Panc1 (cell line): ENCODE measurements around the gene SRPK1. TPM values are rescaled to one million over a fixed set of nuclear protein-coding genes. Genes with fewer than 3 reads are reported as not detected.

Source experiments
- ATAC-seq: fragments of 200-7000 bp; cut with Tn5 transposase; 2 replicates; pipeline ENCODE4 v1.9.1; 2020; ENCODE audit warnings: mild to moderate bottlenecking, moderate library complexity
- BruUV-seq: library from RNA; stranded (reverse); fragments of 400-500 nt; replicated peaks from 2 replicates; lab custom pipeline; 2021; lab: Mats Ljungman, UMichigan
- CTCF ChIA-PET: fragments of 300-600 bp; sonication (Branson Sonifier 250); formaldehyde crosslinking; loops from one replicate; lab custom pipeline; 2022; ENCODE audit warnings: antibody characterized with exemption; lab: Charles Lee
- POLR2A ChIA-PET: fragments of 300-600 bp; sonication (Branson Sonifier 250); formaldehyde crosslinking; loops from one replicate; lab custom pipeline; 2022; ENCODE audit warnings: antibody characterized with exemption; lab: Charles Lee
- DNase-seq: peaks from one replicate; pipeline ENCODE4 v3.0.0-alpha.2; 2010; ENCODE audit warnings: low read depth, low spot score
- H3K27ac ChIP-seq: 2 replicates; pipeline ENCODE4 v1.5.1; 2011; ENCODE audit warnings: mild to moderate bottlenecking, low read length, inconsistent platforms
- H3K27me3 ChIP-seq: fragments of 200-500 bp; sonication (Bioruptor generic); 2 replicates; pipeline ENCODE4 v1.6.0; 2014; ENCODE audit warnings: low read length, inconsistent platforms; ENCODE audit not compliant: control insufficient read depth, insufficient read depth
- H3K36me3 ChIP-seq: fragments of 200-500 bp; sonication (Bioruptor generic); 2 replicates; pipeline ENCODE4 v1.5.1; 2014; ENCODE audit warnings: inconsistent platforms, mild to moderate bottlenecking, low read length, moderate library complexity; ENCODE audit not compliant: control insufficient read depth, insufficient read depth
- H3K4me1 ChIP-seq: 2 replicates; pipeline ENCODE4 v1.5.1; 2011; ENCODE audit warnings: inconsistent platforms, mild to moderate bottlenecking, low read length, moderate library complexity; ENCODE audit not compliant: control insufficient read depth, insufficient read depth
- H3K4me3 ChIP-seq, 2 experiments: 2 replicates each; pipeline ENCODE4 v1.5.1; 2011 to 2012; ENCODE audit warnings: low read depth in 2 of 2, low read length in 2 of 2, mild to moderate bottlenecking in 2 of 2, inconsistent platforms in 1 of 2, moderate library complexity in 1 of 2
- H3K9me3 ChIP-seq: fragments of 200-500 bp; sonication (Bioruptor generic); 2 replicates; pipeline ENCODE4 v1.5.1; 2014; ENCODE audit warnings: low read depth, mild to moderate bottlenecking, inconsistent platforms, low read length, moderate library complexity; ENCODE audit not compliant: control insufficient read depth, insufficient read depth
- CTCF ChIP-seq: fragments of 450-650 bp; IDR thresholded peaks from 2 replicates; pipeline ENCODE4 v1.5.1; 2017; ENCODE audit warnings: mild to moderate bottlenecking
- POLR2AphosphoS5 ChIP-seq: IDR thresholded peaks from 2 replicates; pipeline ENCODE4 v1.6.1; 2012; ENCODE audit warnings: mild to moderate bottlenecking, low read depth, low read length, moderate library complexity
- REST ChIP-seq, 2 experiments: IDR thresholded peaks; 2 replicates each; pipeline ENCODE4 v1.6.1; 2011 to 2012; ENCODE audit warnings: low read depth in 2 of 2, control low read depth in 1 of 2, low read length in 1 of 2, mild to moderate bottlenecking in 1 of 2, moderate library complexity in 1 of 2; ENCODE audit not compliant: insufficient read depth in 1 of 2
- SIN3A ChIP-seq: IDR thresholded peaks from 2 replicates; pipeline ENCODE4 v1.6.1; 2012; ENCODE audit warnings: low read depth, mild to moderate bottlenecking, low read length, moderate library complexity, borderline replicate concordance; ENCODE audit not compliant: insufficient read depth
- TCF7L2 ChIP-seq: IDR thresholded peaks from 2 replicates; pipeline ENCODE4 v1.6.1; 2011; ENCODE audit warnings: mild to moderate bottlenecking, low read depth, low read length, inconsistent platforms
- in situ Hi-C: cut with HindIII; loops from 2 replicates; pipeline ENCODE4 v1.10.0; 2016; ENCODE audit warnings: low sequenced_read_pairs, low pct_unique_long_range_greater_than_20kb
- intact Hi-C: fragments of 100-400 bp; cut with micrococcal nuclease; formaldehyde crosslinking; loops from one replicate; pipeline ENCODE4 v1.10.0; 2022; ENCODE audit not compliant: unreplicated experiment
- total RNA-seq: library from RNA; stranded (reverse); gene quantifications from one replicate; pipeline ENCODE4 v1.2.1, GENCODE V29; 2021; ENCODE audit not compliant: unreplicated experiment

The SRPK1 gene
- total RNA-seq, 1 experiment from 2014 or later = 68.3 TPM

- H3K4me1 ChIP-seq = no peaks in the 10 kb centered on the region
- no peaks in the 10 kb centered on the region for H3K27me3 ChIP-seq
- H3K9me3 ChIP-seq = no peaks in the 10 kb centered on the region
- in situ Hi-C loops (no loop called here), intact Hi-C loops (no loop called here)
- DNase-seq = no peak
- ChIA-PET CTCF (no interaction called here), POLR2A (no interaction called here)
- H3K27ac ChIP-seq = no peak overlapping the region
- no peaks in the 10 kb centered on the region for H3K36me3 ChIP-seq
- no peak for TF ChIP-seq POLR2AphosphoS5
- no peak for TF ChIP-seq SIN3A
- TF ChIP-seq REST (IDR thresholded peaks at IDR 0.05; ENCODE audit: insufficient read depth in 1 of 2, low read depth in 2 of 2, low read length in 1 of 2) = no peak
- no peak for TF ChIP-seq TCF7L2
- TF ChIP-seq CTCF = no peak
- no peak overlapping the region for H3K4me3 ChIP-seq
- TSS peak; percentile 25 for BruUV-seq
- ATAC-seq = no peak
These were observed 26.1 kb downstream of the SRPK1 start for GRCh38 chr6:35894776-35895175.

- ATAC-seq = no peak
- no TSS peak for BruUV-seq
- in situ Hi-C loops (no loop called here), intact Hi-C loops (no loop called here)
- H3K36me3 ChIP-seq = peaks cover 5% of the 10 kb centered on the region; the same call in 1 of the 2 replicates
- no peak overlapping the region for H3K4me3 ChIP-seq
- H3K27me3 ChIP-seq = no peaks in the 10 kb centered on the region
- POLR2A ChIA-PET = no interaction called here
- TF ChIP-seq REST (IDR thresholded peaks at IDR 0.05; ENCODE audit: insufficient read depth in 1 of 2, low read depth in 2 of 2, low read length in 1 of 2) (no peak), SIN3A (no peak), TCF7L2 (no peak), POLR2AphosphoS5 (no peak), CTCF (no peak)
- H3K4me1 ChIP-seq = no peaks in the 10 kb centered on the region
- no peak for DNase-seq
- no peaks in the 10 kb centered on the region for H3K9me3 ChIP-seq
- no peak overlapping the region for H3K27ac ChIP-seq
- CTCF ChIA-PET = no interaction called here
These were observed 27.7 kb downstream of the SRPK1 start for GRCh38 chr6:35893246-35893645.
